Stimulated activated CD8-positive, alpha-beta memory T cell treated with anti-CD3 and anti-CD28 coated beads, Interleukin-7, amount 100 ng/mL, for 4 hours (primary cell): Measurements from ENCODE around the gene AWAT1.
"Not testable (repeated sequence)": the region's sequence is repeated elsewhere in the genome, so short reads cannot be mapped to it uniquely, and the experiment has no call there.

Experiments used
- DNase-seq, 2 donors: peaks; one replicate each; pipeline ENCODE4 v3.0.0-alpha.2; 2020; ENCODE audit warnings: low read depth in 2 of 2

AWAT1 gene

DNA sequence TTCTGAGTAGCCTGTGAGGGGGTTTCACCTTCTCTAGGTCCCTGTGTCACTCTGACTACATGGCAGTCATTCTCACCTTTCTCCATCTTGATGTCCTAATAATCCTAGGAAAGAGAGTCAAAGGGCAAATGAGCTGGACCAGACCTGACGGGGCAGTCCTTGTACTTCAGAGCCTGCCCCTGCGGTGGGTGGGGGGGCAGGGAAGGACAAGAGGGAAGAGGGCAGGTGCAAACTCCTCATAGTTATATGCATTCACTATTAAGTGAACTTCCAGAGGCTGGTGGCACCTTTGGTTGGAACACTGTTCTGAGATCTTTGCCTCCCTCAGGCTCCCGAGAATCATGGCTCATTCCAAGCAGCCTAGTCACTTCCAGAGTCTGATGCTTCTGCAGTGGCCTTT is at the start of gene AWAT1:
AWAT1 (plus strand) TSS at position 301 of the 400 bp plus-strand sequence; CDS start at position 342, 41 bp downstream.
- no peak for DNase-seq

DNA sequence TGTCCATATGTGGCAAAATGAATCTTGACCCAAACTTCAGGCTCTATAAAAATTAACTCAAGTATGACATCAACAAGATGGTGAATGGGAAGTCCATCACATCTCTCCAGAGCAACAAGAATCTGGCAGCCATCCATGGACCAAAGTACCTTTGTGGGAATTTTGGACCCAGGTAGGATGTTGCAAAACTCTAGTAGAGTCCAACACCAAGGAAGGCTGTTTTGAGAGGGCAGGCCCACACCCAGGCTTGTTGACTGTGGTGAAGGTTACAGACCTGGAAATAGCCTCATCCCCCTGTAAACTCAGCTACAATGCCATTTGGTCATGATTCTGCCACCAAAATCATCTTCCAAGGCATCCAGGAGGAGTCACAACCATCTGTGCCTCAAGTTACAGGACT is 44.2 kb upstream of the AWAT1 start:
- DNase-seq, result no peak

DNA sequence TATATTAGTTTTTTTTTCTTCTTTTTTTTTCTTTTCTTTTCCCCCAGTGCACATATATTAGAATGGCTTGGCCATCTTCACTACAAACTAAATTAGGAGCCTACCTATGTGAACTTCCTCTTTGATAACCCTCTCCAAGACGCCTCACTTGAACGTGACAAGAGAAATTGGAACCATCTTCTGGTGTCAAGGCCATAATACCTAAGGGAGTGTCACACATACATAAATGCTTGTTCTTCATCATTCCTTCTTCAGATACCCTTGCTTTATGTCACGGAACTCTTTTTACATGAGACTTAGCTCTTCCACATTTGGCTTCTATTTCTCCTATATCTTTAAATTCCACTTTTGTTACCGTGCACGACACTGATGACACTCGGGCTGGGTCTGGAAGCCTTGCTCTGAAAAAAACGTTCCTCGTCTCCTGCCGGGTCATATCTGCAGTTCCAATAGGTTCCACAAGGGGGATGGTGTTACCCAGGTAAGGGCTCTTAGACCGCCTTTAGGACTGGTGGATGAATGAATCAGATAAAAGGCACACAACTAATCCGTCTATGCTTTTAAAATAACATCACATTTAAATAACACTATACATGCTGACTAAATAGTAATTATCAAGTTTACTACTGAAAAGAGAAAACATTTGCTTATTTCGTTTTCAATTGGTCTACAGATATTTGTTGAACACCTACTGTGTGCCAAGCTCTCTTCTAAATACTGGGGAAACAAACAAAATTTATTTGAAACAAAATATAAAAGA is 37.3 kb upstream of the AWAT1 start:
- peak; percentile 22 to 32 for DNase-seq

DNA sequence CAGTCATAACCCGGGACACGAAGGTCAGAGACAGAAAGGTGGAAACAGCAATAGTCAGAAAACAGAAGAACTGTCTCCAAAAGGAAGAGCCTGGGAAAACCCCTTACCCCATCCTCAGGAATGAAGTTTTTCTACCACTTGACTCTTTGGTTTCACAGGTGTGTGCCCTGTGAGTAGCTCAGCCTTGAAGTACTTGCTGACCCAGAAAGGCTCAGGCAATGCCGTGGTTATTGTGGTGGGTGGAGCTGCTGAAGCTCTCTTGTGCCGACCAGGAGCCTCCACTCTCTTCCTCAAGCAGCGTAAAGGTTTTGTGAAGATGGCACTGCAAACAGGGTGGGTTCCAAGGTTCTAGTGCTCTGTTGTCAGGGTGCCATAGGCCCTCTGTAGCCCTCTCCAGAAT is 32.7 kb upstream of the AWAT1 start:
- DNase-seq, result no peak

DNA sequence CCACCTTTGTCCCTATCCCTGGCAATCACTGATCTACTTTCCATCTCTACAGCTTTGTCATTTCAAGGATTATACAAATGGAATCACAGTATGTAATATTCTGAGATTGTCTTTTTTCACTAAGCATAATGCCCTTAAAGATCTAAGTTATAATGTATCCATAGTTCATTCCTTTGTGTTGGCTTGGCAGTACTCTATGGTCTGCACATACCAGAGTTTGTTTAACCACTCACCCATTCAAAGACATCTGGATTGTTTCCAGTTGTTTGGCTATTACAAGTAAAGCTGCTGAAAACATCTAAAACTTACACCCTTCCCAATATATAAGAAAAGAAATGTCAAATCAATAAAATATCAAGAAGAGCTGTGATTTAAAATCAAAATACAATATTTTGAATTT is 26.0 kb upstream of the AWAT1 start:
- no peak for DNase-seq

DNA sequence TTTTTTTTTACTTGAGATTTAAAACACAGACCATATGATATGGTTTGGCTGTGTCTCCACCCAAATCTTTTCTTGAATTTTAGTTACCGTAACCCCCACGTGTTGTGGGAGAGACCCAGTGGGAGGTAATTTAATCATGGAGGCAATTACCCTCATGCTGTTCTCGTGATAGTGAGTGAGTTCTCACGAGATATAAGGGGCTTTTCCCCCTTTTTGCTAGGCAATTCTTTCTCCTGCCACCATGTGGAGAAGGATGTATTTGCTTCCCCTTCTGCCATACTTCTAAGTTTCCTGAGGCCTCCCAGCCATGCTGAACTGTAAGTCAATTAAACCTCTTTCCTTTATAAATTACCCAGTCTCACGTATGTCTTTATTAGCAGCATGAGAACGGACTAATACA is 24.9 kb upstream of the AWAT1 start:
- not testable (repeated sequence) for DNase-seq

DNA sequence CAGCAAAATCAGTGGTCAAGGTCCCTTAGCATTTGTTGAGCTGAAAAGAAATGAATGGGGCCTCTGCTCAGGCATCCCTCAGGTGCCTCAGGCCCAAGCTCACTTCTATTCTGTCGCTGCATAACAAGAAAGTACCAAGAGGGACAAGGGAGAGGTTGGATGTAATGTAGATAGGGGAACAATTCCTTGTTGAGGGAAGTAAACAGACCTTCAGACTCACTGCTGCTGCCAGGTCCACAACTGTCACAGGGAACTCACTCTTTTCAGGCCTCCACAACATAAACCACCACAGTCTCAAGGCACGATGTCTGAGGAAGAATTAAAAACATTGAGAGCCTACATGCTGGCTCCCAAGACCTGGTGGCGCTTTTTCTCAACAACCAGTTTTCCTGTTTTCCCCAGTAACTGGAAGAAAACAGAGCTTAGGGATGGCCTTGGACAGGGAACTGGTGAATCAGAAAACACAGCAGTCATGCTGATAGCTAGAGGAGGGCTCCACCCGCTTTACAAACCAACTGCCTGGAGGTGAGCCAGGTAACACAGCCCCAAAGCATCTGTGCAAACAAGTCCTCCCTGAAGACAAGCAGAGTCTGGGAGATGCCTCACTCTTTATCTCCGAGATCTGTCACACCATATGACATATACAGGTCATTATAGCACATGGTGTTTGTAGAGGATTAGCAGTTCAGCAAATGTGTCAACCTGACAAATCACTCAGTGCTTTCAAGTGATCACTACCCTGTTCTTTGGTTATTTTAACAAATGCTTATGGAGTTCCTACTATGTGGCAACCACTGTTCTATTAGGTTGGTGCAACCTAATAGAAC is 14.3 kb upstream of the AWAT1 start:
- no peak for DNase-seq

DNA sequence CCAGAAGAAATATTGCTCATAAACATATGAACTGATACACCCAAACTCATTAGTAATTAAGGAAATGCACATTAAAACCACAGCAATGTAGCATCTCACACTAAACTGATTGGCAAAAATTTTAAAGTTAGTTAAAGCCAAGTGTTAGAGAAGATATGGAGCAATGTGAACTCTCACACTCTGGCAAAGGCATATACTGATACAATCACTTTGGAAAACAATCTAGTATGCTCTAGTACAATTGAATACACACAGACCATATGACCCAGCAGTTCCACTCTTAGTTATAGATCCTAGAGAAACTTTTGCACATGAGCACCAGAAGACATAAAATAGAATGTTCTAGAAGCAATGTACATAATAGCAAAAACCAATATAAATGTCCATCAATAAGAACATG is 8.4 kb upstream of the AWAT1 start:
- DNase-seq, result no peak

DNA sequence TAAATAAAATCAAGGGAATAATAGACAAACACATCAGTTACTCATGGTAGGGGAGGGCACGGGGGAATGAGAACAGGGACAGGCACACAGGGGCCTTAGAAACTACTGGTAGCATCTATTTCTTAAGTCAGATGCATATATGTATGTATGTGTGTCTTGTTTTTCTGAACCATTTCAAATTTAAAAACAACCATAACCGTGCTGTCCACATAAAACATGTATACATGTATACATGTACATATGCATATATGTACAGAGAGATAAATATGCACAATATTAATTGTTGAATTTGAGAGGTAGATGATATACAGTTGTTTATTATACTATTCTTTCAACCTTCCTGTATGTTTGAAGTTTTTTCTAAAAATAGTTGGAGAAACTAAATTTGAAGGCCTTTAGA is 7.8 kb upstream of the AWAT1 start:
- DNase-seq, result no peak

DNA sequence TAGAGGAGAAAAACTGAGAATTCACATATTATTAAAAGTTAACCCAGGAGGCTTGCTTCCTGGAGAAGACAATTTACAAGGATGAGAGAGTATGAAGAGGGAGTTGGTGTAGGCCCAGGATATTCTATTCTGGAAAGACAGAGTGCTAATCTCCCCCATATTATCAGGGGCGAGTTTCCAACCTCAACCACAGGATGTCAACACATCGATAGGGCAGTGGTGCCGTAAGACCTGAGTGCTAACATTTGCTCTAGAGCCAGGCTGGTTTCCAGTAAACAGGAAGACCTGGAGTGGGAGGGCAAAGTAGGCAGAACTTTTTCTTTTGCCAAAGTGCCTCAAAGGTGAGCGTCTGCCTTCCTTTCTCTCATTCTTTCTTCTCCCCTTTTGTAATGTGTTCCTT is 2.8 kb upstream of the AWAT1 start:
- DNase-seq, result no peak

DNA sequence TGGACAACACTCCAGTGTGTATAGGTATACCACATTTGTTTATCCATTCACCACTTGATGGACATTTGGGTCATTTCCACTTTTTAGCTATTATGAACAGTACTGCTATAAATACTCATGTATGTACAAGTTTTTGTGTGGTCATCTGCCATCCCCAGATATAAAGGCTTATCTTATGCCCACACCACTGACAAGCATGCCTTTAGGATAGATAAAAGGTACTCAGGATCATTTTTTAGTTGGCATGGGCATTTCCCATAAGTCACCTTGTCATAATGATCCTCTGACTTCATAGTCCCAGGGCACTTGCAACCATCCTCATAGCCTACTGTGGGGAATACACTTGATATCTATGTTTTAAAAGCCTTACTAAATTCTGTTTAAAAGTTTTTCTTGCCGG is 6.3 kb downstream of the AWAT1 start:
- no peak for DNase-seq

DNA sequence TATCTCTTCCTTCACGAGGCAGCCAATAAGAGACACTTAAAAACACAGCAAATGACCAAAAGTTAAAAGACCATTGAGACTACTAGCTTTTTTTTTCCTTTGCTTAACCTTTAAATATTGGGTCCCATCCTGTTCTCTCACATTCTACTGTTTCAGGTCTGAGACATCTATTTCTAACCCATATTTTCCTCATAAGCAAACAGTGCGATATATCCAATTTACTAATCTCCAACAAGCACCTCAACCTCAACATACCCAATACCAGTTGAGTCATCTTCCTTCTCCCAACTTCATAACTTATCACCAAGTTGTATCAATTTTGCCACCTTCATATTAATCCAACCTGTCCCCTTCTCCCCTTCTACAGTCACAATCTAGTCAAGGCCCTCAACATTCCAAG is 7.0 kb downstream of the AWAT1 start:
- DNase-seq, result no peak

DNA sequence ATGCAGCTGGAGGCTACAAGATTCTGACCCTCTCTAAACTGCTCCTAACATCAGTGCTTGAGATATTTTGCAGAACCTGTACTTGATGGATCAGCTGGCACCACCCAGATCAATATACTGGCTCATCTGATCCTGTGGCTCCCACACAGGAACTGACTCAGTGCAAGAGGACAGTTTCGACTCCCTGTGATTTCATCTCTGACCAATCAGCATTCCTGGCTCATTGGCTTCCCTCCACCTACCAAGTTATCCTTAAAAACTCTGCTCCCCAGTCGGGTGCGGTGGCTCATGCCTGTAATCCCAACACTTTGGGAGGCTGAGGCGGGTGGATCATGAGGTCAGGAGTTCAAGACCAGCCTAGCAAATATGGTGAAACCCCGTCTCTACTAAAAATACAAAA is 9.1 kb downstream of the AWAT1 start:
- not testable (repeated sequence) for DNase-seq

DNA sequence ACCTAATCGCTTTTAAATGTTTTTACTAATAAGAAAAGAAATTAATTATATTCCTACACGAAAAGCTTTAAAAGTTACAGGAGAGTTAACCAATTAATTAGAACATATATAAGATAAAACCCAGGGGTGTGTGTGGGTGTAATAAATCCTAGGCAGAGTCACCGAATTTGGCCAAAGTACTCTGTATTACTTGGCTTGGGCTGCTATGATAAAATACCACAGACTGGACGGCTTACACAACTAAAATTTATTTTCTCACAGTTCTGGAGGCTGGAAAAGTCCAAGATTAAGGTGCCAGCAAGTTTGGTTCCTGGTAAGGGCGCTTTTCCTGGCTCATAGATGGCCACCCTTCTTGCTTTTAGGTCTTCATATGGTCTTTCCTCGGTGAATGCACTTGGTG is 10.4 kb downstream of the AWAT1 start:
- DNase-seq, result no peak

DNA sequence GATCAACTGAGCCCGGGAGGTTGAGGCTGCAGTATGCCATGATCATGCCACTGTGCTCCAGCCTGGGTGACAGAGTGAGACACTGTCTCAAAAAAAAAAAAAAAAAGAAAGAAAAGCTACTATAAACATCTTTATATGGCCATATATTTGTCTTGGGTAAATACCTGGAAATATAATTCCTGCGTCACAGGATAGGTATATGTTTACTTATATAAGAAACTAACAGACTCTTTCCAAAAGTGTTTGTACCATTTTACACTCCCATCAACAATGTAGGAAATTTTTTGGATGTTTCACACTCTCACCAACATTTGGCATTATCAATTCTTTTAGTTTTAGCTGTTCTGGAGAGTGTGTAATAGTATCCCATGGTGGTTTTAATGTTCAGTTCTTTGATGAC is 12.8 kb downstream of the AWAT1 start:
- DNase-seq, result no peak

DNA sequence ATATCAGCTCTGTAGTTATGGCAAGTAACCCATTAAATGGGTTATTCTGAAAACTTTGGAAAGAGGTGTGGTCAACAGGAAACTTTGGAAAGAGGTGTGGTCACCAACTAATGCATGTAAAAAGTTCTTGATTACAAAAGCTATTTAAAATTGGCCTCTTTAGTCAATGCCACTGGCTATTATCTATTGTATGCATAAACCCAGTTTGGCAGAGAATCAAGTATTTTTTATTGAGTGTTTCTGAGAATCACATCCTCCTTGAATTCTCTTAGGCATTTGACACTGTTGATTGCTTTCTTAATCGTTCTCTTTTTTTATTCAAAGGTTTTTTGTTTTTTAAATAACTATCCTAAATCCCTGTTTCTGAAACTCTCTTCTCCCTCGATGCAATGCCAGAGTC is 18.0 kb downstream of the AWAT1 start:
- DNase-seq, result no peak

DNA sequence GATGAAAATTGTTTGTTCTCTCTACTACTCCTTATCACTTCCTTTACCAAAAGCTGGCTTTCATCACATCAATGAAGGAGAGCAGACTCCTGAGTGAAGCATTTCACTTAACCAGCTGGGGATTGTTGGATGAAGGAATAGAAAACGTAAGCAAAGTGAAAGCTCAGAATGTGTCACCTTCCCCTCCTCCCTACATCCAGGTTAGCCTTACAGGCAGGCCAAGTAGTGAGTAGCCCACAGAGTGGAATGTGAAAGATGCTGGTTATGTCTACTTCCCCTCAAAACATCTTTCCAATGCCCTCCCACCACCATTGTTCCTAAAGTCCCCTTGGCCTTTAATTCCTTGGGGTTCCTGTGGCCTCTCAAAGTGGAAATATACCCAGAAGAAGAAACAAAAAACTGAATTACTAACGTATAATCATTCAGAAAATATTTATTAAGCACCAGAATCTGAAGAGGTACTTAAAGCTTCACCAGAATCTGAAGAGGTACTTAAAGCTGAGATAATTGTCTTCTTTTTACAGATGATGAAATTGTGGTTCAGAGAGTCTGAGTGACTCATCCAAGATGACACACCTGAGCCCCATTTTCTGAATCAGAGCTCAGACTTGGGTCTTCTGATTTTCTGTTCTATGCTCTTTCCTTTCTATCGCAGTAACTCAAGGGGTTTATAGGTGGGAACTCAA is 19.1 kb downstream of the AWAT1 start:
- no peak for DNase-seq

DNA sequence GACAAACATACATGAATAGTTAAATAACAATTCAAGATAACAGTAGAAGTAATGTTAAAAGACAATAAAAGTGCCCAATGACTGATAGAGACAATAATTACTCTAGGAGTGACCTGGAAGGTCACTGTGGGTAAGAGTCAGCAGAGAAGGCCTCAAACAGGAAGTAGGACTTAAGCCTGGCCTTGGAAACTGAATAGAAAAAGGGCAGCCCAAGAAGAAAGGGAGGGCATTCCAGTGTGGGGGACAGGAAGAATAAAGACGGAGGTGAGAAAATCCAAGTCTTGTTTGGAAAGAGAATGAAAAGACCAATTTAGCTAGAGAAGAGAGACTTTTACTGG is 19.6 kb downstream of the AWAT1 start:
- no peak for DNase-seq

DNA sequence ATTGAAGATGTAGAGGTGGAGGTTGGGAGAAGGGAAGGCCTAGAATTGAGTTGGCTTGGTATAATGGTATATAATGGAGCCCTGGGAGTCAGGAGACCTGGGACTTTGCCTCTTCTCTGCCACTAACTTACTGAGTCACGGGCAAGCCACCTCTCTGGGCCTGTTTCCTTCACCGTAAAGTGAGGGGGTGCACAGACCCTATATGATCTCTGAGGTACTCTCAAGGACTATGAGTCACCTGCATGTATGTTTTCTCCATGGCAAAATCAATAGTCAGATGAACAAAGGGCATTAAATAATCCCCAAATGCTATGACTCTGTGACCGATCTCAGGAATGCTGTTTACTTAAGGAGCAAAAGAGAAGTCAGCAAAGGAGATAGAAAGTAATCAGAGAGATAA is 20.5 kb downstream of the AWAT1 start:
- DNase-seq, result no peak

DNA sequence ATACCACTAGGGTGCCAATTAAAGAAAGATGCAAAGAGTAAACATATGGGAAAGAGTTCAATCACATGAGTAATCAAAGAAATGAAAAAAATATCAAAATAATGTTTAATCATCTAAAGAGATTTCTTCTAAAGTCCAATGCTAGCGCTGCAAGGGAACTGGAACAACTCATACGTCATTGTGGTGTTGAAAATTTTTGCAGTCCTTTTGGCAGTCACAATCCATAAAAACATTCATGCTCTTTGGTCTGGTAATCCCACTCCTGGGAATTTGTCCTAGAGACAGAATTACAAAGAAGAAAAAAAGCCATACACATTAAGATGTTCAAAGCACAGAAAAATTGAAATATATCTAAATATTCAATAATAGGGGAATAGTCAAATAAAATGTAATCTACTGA is 21.0 kb downstream of the AWAT1 start:
- DNase-seq, result no peak

DNA sequence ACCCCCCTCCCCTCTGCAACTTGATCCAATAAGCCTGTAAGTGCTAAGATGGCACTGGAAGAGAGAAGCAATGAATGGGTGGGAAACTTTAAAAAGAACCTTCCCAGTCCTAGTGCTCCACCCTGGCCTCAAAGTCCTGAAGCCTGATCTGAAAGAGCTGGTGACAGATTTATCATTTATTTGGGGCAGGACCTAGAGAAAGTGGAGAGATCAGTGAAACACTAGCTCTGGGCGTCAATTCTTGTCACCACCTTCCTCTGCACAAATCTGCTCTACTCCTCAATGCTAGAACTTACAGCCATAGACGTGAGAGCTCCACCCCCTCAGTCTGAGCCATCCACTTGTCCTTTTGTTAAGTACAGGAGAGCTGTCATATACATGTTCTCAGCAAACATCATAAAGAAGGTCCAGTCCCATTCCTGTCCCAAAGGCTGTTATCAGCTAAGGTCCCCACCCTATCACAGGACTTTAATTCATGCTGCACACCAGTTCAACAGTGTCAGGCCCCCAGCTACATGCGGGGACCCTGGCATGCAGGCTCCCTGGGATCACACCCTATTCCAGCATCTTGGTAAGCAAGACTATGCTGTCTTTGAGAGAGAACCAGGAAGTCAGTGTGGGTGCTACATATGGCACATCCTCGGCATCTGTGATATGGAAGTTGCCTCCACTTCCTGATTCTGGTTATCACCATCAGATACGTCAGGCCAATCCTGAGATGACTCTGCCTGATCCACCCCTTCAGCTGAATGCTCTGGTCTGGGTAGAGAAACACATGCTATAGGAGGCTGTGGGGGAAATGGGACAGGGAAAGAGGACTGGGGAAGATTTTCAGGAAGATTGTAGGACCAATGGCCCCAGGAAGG is 23.2 kb downstream of the AWAT1 start:
- no peak for DNase-seq

DNA sequence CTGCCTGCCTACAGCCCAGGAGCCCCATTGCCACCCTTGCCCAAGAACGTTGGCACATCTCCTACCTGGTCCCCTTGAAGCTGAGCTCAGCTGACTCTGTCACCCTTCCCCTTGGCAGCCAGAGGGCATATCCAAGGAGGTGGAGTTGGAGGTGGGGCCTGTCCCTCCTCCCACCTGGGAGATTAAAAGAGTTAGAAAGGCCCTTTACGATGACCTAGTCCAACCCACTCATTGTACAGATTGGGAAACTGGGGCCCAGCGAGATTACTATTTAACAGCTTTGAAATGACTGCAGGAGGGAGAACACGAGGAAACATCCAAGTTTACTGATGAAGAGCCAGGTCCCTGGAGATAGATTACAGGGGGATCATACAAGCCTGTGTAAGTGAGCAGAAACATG is 25.6 kb downstream of the AWAT1 start, which contains the start of gene P2RY4:
P2RY4 (minus strand) TSS at position 101 of the 400 bp plus-strand sequence. CDS start 580 bp downstream, outside the sequence.
- DNase-seq, result no peak
